Subcutaneous adipose tissue (tissue), 4 donors: ENCODE measurements around the gene KIF23. TPM values are rescaled to one million over a fixed set of nuclear protein-coding genes. Genes with fewer than 3 reads are reported as not detected.

Experiments used
- CTCF ChIP-seq: fragments of 450-650 bp; IDR thresholded peaks from one replicate; pipeline ENCODE4 v1.5.1; 2016; ENCODE audit warnings: low read depth, mild to moderate bottlenecking, control low read depth, antibody characterized with exemption, moderate library complexity
- total RNA-seq, 4 donors: library from RNA; depleted of rRNA; stranded (reverse); fragments of >200 nt; gene quantifications; one replicate each; pipeline ENCODE4 v1.1.0, GENCODE V29; 2016

Gene KIF23
- total RNA-seq, 4 donors from 2014 or later = 0.75 to 6.1 (median 3.5) TPM

- no peak for TF ChIP-seq CTCF
These were observed 55.5 kb downstream of the KIF23 start for GRCh38 chr15:69469467-69470201.

GRCh38 chr15:69472046-69472445, 57.9 kb downstream of the KIF23 start:
- no peak for TF ChIP-seq CTCF

GRCh38 chr15:69472562-69472961, 58.4 kb downstream of the KIF23 start:
- no peak for TF ChIP-seq CTCF

- no peak for TF ChIP-seq CTCF
These were observed 60.1 kb downstream of the KIF23 start for GRCh38 chr15:69474291-69474690.

GRCh38 chr15:69474846-69475455, 60.8 kb downstream of the KIF23 start:
- TF ChIP-seq CTCF = no peak

DNA sequence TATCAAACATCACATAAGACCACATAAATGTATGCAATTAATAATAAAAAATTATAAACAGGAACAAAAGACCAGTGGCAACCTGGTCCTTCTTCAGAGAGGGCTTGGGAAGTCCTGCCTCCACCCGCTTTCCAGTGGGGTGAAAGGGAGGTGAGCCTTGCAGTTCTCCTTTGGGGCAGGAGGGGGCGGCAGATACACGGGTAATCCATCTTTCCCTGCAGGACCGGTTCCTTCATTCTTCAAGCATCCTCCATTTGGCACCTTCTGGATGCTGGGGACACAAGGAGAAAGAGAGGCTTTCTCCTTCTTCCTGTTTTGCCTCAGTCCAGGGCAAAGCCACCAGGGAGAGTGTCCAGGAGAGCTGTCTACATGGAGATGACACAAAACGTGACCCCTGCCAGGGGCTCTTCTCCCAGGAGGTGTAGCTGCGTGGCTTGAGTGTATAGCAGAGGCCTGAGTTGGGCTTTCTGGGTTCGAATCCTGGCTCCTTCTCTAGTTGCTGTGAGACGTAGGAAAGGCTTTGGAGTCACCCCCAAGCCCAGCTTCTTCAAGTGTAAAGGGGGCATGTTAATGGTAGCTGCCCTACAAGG, 61.7 kb downstream of the KIF23 start:
- no peak for TF ChIP-seq CTCF

GRCh38 chr15:69476704-69477473, 62.7 kb downstream of the KIF23 start:
- no peak for TF ChIP-seq CTCF
